ENCODE data around the gene RNF144B.

DNA sequence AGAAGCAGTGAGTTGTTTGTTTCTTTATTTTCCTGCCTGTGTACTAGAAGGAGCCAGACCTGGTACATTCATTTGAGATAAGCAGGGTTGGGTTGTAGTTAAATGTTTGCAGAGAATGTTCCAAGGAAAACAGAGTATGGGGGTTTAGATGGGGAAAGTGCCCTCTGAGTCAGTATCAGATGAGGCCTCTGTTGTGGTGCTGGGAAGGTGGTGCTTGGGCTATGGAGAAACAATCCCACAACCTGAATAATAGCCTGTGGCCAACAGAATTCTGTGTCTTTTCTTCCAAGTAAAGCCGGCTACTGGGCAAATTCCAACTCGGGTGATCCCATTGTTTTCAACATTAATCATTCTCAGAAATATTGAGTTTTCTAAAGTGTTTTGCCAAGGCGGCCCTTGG lies 109.3 kb downstream of the RNF144B start:
- TF ChIP-seq, protein P1, sequence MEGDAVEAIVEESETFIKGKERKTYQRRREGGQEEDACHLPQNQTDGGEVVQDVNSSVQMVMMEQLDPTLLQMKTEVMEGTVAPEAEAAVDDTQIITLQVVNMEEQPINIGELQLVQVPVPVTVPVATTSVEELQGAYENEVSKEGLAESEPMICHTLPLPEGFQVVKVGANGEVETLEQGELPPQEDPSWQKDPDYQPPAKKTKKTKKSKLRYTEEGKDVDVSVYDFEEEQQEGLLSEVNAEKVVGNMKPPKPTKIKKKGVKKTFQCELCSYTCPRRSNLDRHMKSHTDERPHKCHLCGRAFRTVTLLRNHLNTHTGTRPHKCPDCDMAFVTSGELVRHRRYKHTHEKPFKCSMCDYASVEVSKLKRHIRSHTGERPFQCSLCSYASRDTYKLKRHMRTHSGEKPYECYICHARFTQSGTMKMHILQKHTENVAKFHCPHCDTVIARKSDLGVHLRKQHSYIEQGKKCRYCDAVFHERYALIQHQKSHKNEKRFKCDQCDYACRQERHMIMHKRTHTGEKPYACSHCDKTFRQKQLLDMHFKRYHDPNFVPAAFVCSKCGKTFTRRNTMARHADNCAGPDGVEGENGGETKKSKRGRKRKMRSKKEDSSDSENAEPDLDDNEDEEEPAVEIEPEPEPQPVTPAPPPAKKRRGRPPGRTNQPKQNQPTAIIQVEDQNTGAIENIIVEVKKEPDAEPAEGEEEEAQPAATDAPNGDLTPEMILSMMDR (IDR thresholded peaks at IDR 0.05; ENCODE audit: insufficient read depth, low read length) = no peak
- TF ChIP-seq, protein P2, sequence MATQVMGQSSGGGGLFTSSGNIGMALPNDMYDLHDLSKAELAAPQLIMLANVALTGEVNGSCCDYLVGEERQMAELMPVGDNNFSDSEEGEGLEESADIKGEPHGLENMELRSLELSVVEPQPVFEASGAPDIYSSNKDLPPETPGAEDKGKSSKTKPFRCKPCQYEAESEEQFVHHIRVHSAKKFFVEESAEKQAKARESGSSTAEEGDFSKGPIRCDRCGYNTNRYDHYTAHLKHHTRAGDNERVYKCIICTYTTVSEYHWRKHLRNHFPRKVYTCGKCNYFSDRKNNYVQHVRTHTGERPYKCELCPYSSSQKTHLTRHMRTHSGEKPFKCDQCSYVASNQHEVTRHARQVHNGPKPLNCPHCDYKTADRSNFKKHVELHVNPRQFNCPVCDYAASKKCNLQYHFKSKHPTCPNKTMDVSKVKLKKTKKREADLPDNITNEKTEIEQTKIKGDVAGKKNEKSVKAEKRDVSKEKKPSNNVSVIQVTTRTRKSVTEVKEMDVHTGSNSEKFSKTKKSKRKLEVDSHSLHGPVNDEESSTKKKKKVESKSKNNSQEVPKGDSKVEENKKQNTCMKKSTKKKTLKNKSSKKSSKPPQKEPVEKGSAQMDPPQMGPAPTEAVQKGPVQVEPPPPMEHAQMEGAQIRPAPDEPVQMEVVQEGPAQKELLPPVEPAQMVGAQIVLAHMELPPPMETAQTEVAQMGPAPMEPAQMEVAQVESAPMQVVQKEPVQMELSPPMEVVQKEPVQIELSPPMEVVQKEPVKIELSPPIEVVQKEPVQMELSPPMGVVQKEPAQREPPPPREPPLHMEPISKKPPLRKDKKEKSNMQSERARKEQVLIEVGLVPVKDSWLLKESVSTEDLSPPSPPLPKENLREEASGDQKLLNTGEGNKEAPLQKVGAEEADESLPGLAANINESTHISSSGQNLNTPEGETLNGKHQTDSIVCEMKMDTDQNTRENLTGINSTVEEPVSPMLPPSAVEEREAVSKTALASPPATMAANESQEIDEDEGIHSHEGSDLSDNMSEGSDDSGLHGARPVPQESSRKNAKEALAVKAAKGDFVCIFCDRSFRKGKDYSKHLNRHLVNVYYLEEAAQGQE (IDR thresholded peaks at IDR 0.05; ENCODE audit: insufficient replicate concordance, low read depth) = no peak
- TF ChIP-seq POLR2AphosphoS5 (IDR thresholded peaks at IDR 0.05; ENCODE audit: low read depth) = no peak

All from HL-60 (cell line).